ENCODE measurements around the gene TNS1. TPM values are rescaled to one million over a fixed set of nuclear protein-coding genes. Genes with fewer than 3 reads are reported as not detected.
"Not testable (repeated sequence)": the region's sequence is repeated elsewhere in the genome, so short reads cannot be mapped to it uniquely, and the experiment has no call there.

Gene TNS1
- total RNA-seq, 2 donors from 2014 or later = 0.65 to 0.93 TPM

DNA sequence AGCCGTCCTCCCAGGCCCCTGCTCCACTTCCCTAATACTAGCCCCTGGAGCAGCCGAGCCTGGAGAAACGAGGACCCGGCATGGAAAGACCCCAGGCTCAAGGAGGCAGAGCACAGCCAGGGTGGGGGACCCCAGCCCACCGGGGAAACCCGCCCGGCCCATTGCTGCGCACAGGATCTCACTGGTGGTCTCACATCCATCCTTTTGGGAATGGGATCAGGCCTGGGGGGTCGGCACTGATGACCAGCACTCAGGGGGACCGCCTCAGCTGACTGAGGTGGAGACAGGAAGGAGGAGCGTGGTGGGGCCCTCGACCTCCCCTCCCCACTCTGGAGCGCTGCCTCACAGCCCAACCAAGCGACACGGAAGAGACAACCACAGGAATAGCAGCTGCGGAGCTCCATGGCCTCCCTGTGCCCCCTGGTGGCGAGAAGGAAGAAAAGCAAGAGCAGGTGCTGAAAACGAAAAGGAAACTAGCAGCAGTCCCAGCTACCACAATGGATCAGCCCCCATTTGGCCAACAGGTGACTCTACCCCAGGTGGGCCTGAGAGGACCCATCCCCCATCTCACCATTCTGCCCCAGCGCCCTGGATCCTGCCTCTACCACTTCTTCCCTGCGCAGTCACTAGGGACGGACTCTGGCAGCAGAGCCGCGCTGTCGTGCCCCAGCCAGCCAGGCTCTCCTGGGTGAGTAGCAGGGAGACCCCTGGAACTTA lies 31.9 kb upstream of the TNS1 start:
- not testable (repeated sequence) for H3K36me3 Mint-ChIP-seq (ENCODE audit: insufficient read depth in 2 of 2); H3K27ac Mint-ChIP-seq; H3K4me1 Mint-ChIP-seq (ENCODE audit: low read depth); H3K9me3 Mint-ChIP-seq
- ATAC-seq (replicated peaks in 1 of 2) = peak; percentile 82 to 88
- Mint-ChIP-seq H3K4me3 (peak overlapping the region; percentile 59 to 67), H3K27me3 (ENCODE audit: low read depth) (peaks cover 17% of the 10 kb centered on the region)
- peak; percentile 59 to 71 for DNase-seq

DNA sequence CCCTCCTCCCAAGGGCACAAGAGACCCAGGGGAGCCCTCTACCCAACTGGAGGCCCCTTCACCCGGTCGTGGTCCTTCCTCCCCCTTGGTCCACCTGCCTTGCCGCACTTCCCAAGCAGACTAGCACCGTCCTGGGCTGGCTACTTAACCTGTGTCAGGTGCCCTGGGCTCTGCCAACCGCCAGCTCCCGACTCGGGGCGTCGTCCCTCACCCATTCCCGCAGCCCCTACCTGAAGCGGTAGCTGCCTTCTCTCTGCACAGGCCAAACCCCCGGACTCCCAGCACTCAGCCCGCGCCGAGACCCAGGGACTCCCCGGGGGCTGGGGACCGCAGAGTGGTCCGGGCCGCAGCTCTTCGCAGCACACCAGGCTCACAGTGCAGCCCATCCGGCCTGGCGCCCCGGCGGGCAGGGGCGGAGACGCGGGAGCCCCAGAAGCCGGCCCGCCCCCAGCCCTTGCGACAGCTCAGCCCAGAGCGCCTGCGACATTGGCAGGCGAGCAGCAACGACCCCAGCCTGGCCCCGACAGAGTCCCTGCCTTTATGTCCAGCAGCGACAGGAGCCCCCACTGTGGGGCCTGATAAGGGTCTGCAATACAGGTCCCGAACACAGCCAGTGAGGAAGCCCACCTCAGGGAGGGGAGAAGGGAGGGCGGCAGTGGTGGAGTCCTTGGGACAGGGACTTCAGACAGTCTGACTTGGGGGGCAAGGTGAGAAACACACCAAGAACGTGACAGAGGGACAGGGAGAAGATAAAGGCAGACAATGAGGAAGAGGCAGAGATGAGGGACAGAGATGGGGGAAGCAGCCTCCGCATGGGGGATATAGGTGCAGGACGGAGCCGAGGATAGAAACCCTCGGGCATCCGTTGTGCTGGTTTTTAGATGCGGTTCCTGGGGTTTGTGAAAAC lies 31.0 kb upstream of the TNS1 start:
- DNase-seq (no peak), ATAC-seq (replicated peaks in 1 of 2) (peak in 1 of 2 donors; percentile 1)
- peak overlapping the region in 1 of 2 donors; percentile 59 for H3K4me3 Mint-ChIP-seq
- no peaks in the 10 kb centered on the region for H3K36me3 Mint-ChIP-seq (ENCODE audit: insufficient read depth in 2 of 2)
- H3K27me3 Mint-ChIP-seq (ENCODE audit: low read depth) = peaks cover 10% of the 10 kb centered on the region
- H3K27ac Mint-ChIP-seq = no peak overlapping the region
- H3K9me3 Mint-ChIP-seq = no peaks in the 10 kb centered on the region
- H3K4me1 Mint-ChIP-seq (ENCODE audit: low read depth) = no peaks in the 10 kb centered on the region

DNA sequence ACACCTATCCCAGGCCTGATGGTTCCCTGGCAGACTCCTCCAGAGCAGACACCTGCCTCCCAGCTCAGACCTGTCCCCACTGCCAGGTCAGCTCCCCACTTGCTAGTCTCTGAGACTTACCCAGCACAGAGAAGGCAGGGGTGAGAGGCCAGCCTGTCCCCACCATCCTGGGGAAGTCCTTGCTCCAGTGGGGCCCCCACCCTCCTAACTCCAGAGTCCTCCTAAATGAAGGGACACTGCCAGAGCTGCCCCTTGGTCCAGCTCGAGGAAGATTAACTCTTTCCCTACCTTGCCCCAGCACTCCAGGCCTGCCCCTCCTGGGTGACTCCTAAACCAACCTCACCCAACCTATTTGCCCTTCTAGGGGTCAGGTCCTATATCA lies 30.4 kb upstream of the TNS1 start:
- Mint-ChIP-seq H3K4me3 (no peak overlapping the region), H3K27ac (no peak overlapping the region), H3K36me3 (ENCODE audit: insufficient read depth in 2 of 2) (no peaks in the 10 kb centered on the region), H3K4me1 (ENCODE audit: low read depth) (no peaks in the 10 kb centered on the region), H3K27me3 (ENCODE audit: low read depth) (peaks cover 7% of the 10 kb centered on the region), H3K9me3 (no peaks in the 10 kb centered on the region)
- no peak for DNase-seq
- ATAC-seq (replicated peaks in 1 of 2) = no peak

DNA sequence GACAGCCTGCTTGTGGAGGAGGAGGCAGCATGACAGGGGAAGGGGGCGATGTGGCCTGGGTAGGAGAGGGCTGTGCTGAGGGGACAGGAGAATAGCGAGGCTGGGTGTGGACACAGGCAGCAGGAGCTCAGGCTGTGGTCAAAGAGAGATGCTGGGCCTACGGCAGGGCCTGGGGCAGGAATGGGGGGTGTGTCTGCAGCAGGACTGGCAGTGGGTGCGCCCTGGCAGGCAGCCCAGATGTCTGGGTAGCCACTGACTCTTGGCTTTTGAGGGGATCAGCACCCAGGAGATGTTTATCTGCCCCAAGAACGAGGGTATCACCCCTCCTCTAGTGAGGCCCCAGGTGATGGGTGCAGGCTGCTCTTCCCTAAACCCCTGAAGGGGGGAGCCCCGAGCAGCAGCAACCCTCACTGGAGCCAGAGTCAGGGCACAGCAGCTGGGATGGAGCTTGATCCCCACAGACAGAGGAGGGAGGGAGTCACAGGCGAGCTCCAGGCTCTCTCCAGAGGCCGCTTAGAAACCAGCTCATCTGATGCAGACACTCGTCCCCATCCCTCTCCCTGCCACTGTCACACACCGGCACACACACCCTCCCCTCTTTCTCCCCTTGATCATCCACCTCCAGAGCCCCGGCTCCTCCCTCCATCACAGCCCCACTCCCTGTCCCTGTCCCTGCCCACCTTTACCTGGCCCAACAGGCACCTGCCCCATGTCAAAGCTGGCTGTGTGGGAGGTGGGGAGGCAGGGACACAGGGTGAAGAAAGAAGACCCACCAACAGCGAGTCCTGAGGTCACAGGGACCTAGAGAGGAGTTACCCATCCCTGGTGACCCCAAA lies 29.8 kb upstream of the TNS1 start:
- ATAC-seq (replicated peaks in 1 of 2) = no peak
- Mint-ChIP-seq H3K4me1 (ENCODE audit: low read depth) (no peaks in the 10 kb centered on the region), H3K9me3 (no peaks in the 10 kb centered on the region), H3K4me3 (no peak overlapping the region), H3K27me3 (ENCODE audit: low read depth) (peaks cover under 1% of the 10 kb centered on the region), H3K27ac (no peak overlapping the region), H3K36me3 (ENCODE audit: insufficient read depth in 2 of 2) (no peaks in the 10 kb centered on the region)
- DNase-seq = no peak

DNA sequence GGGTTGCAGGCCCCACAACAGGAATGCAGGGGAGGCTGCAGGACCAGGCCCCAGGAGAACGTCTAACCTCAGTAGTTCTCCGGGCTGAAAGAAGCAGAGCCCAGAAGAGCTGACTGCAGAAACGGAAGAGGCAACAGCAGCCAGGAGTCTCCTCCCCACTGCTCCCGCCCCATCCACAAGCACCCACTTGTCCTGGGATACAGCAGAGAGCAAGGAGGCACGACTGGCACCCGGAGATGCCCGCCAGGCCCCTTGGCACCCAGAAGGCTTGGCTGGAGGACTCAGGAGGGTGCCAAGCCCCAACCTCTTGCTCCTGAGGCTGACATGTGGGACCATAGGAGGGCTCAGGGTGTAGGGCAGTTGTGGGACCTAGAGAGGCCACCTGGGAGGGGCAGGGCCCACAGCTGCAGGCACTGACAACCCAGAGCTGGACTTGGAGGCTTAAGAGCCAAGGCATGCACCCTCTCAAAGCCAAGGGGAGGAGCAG lies 29.0 kb upstream of the TNS1 start:
- H3K4me3 Mint-ChIP-seq = no peak overlapping the region
- H3K4me1 Mint-ChIP-seq (ENCODE audit: low read depth) = no peaks in the 10 kb centered on the region
- no peaks in the 10 kb centered on the region for H3K27me3 Mint-ChIP-seq (ENCODE audit: low read depth)
- no peaks in the 10 kb centered on the region for H3K9me3 Mint-ChIP-seq
- ATAC-seq (replicated peaks in 1 of 2) = no peak
- no peak for DNase-seq
- H3K27ac Mint-ChIP-seq = no peak overlapping the region
- no peaks in the 10 kb centered on the region for H3K36me3 Mint-ChIP-seq (ENCODE audit: insufficient read depth in 2 of 2)

DNA sequence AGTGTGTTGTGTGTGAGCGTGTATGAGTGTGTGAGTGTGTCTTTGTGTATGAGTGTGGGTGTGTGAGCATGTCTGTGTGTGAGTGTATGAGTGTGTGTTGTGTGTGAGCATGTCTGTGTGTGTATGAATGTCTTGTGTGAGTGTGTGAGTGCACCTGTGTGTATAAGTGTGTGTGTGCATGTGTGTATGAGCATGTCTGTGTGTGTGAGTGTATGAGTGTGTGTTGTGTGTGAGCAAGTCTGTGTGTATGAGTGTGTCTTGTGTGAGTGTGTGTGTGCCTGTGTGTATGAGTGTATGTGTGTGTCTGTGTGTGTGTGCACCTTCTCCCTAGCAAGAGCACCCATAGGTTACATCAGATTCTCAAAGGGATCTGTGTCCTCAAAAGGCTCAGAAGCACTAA lies 28.5 kb upstream of the TNS1 start:
- no peaks in the 10 kb centered on the region for H3K27me3 Mint-ChIP-seq (ENCODE audit: low read depth)
- DNase-seq (no peak), ATAC-seq (replicated peaks in 1 of 2) (no peak)
- H3K4me1 Mint-ChIP-seq (ENCODE audit: low read depth) = no peaks in the 10 kb centered on the region
- H3K27ac Mint-ChIP-seq = no peak overlapping the region
- no peaks in the 10 kb centered on the region for H3K36me3 Mint-ChIP-seq (ENCODE audit: insufficient read depth in 2 of 2)
- H3K4me3 Mint-ChIP-seq = no peak overlapping the region
- H3K9me3 Mint-ChIP-seq = no peaks in the 10 kb centered on the region

DNA sequence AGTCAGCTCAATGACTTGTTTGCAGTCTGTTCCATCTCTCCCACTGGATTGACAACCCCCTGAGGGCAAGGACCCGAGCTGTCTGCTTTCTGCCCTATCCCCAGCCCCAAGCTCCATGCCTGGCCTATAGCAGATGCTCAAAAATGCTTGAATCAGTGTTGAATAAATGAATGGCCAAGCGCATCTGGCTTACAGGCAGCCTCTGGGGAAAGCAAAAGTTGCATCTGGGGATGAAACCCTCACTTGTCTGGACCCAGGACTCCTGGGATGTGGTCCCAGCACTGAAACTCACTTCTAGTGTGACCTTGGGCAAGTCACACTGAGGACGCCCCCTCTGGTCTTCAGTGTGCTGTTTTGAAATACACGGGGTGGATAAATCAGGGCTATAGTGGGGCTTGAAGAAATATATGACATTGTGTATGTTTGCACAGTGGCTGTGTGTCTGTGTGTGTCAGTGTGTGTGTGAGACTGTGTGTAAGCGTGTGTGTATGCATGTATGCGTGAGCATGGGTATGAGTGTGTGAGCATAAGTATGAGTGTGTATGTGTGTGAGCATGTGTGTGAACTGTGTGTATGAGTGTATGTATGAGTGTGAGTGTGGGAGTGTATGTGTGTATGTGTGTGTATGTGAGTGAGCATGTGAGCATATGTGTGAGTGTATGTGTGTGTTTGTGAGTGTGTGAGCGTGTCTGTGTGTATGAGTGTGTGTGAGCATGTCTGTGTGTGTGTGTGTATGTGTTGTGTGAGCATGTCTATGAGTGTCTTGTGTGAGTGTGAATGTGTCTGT lies 27.8 kb upstream of the TNS1 start:
- Mint-ChIP-seq H3K27me3 (ENCODE audit: low read depth) (no peaks in the 10 kb centered on the region), H3K27ac (no peak overlapping the region), H3K9me3 (no peaks in the 10 kb centered on the region), H3K4me3 (no peak overlapping the region), H3K4me1 (ENCODE audit: low read depth) (no peaks in the 10 kb centered on the region), H3K36me3 (ENCODE audit: insufficient read depth in 2 of 2) (no peaks in the 10 kb centered on the region)
- no peak for ATAC-seq (replicated peaks in 1 of 2)
- no peak for DNase-seq

DNA sequence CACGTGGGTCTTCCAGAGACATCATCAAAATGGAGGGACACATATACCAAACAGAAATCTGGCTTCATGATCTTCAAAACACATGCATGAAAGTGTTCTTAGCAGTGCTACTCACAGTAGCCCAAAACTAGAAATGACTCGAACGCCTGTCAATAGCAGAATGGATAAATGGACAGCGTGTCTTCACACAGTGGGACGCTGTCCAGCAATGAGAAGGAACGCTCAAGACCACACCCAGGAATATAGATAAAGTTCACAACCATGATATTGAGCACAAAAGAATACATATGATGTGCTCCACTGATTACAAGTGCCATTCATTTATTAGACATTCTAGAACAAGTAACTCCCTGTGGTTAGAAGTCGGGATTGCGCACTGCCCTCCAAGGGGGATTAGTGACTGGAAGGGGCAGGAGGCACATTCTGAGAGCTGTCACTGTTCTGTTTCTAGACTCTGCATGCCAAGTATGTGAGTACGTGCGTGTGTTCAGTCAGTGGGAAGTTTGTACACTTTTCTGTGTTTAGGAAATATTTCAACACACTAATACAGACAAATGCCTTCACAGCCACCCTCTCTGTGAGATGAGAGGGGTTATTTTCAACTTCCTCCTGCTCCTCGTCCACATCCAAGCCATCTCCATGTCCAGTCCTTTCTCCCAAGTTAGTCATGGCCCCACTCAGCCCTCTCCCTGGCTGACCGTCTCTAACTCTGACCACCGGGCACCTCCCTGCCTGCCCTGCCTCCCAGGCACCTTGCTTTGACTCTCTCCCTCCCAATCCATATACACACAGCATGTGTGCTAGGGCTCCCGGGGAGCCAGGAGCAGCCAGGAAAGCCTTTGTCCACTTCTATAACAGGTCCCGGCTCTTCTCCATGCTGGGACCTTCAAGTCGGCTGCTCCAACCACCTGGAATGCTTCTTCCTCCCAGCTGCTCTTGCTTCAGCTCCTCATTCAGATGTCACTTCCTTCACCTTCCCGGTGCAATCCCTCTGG lies 26.9 kb upstream of the TNS1 start:
- DNase-seq = no peak
- Mint-ChIP-seq H3K4me3 (no peak overlapping the region), H3K9me3 (no peaks in the 10 kb centered on the region), H3K4me1 (ENCODE audit: low read depth) (no peaks in the 10 kb centered on the region), H3K36me3 (ENCODE audit: insufficient read depth in 2 of 2) (no peaks in the 10 kb centered on the region), H3K27me3 (ENCODE audit: low read depth) (no peaks in the 10 kb centered on the region), H3K27ac (no peak overlapping the region)
- no peak for ATAC-seq (replicated peaks in 1 of 2)

DNA sequence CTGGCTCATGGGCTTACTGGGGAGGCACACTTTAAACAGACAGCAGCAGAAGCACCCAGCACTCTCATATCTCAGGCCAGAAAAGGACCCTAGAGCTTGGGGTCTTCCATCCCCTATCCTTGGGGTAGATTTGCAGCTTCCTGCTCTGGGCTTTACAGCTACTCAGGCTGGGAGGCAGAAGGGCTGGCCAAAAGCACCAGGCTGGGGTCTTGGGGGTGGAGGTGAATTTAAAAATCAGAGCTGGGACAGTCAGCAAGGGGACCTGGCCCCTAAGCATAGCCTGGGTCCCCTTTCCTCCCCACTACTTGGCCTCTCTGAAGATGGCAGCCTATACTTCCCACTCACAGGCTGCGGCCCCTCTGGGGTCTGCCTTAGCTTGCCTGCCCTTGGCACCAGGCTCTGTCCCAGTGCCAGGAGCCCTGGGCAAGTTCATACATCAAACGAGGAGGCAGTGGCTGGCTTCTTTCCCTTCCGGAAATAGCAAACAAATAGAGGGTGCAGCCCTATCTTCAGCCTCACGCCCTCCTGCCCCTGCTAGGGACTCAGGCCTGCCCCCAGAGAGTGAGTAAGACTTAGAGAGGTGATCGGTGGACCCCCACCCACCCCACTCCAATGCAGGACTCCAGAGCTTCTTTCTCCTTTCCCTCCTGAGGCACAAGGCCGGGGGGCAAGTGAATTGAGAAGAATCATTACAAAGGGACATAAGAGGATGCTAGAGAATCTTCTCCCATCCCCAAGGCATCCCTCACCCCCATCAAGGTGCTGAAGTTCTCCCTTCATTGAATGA lies 26.0 kb upstream of the TNS1 start:
- DNase-seq = no peak
- Mint-ChIP-seq H3K27ac (no peak overlapping the region), H3K27me3 (ENCODE audit: low read depth) (no peaks in the 10 kb centered on the region), H3K36me3 (ENCODE audit: insufficient read depth in 2 of 2) (no peaks in the 10 kb centered on the region), H3K9me3 (no peaks in the 10 kb centered on the region), H3K4me1 (ENCODE audit: low read depth) (no peaks in the 10 kb centered on the region), H3K4me3 (no peak overlapping the region)
- no peak for ATAC-seq (replicated peaks in 1 of 2)

DNA sequence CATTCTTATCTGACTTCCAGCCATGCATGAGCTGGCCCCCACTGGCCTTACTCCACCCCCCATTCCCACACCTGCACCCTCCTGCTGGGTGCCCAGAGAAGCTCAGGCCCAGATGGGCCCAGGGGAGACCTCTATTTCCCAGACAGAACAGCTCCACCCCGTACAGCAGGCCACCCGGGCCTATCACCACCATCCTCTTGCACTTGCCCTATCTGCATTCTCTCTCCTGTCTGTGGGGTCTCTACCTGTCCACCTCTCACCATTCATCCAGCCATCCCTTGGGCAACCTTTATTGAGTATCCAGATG lies 25.3 kb upstream of the TNS1 start:
- ATAC-seq (replicated peaks in 1 of 2) (no peak), DNase-seq (no peak)
- H3K4me1 Mint-ChIP-seq (ENCODE audit: low read depth) = no peaks in the 10 kb centered on the region
- H3K4me3 Mint-ChIP-seq = no peak overlapping the region
- H3K27me3 Mint-ChIP-seq (ENCODE audit: low read depth) = no peaks in the 10 kb centered on the region
- H3K9me3 Mint-ChIP-seq = no peaks in the 10 kb centered on the region
- no peaks in the 10 kb centered on the region for H3K36me3 Mint-ChIP-seq (ENCODE audit: insufficient read depth in 2 of 2)
- no peak overlapping the region for H3K27ac Mint-ChIP-seq

DNA sequence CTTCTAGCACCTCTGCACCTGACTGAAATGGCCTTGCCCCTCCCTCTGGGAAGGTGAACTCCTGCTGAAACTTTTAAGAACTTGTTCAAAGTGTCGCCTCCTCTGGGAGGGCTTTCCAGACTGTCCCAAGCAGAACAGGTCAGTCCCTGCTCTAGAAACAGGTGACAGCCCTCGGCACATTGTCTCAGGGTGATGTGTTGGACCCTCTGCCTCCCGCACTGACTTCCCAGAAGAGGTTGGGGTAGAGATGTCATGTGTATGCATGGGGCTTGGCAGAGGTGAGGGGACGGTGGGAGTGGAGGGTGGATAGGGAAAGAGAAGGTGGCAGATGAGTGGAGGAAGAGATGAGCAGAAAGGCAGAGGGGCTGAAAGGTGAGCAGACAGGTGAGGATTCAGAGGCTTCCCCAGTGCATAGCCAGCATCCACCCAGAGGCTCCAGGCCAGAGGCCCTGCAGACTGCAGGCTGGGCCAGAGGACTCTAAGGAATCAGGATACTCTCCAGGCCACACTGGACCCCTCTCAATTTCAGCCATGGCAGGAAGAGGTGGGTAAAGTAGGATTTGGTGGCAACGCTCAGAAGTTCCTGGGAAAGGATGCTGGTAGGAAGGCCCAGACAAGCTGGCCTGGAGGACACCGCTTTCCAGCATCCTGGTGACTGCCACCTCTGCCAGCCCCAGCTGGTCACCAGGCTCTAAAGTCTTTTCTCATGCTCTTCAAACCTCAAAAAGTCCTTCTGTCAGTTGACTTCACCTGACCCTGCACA lies 24.8 kb upstream of the TNS1 start:
- Mint-ChIP-seq H3K9me3 (no peaks in the 10 kb centered on the region), H3K4me1 (ENCODE audit: low read depth) (no peaks in the 10 kb centered on the region), H3K27me3 (ENCODE audit: low read depth) (no peaks in the 10 kb centered on the region), H3K36me3 (ENCODE audit: insufficient read depth in 2 of 2) (no peaks in the 10 kb centered on the region), H3K27ac (no peak overlapping the region), H3K4me3 (no peak overlapping the region)
- ATAC-seq (replicated peaks in 1 of 2) = no peak
- DNase-seq = no peak
